Dedifferentiated amniotic fluid mesenchymal stem cell (primary cell): ENCODE data around the gene DOLPP1.

Experiments used
- DNase-seq: peaks from one replicate; pipeline ENCODE4 v3.0.0-alpha.2; 2016; ENCODE audit errors: extremely low spot score

The DOLPP1 gene

DNA sequence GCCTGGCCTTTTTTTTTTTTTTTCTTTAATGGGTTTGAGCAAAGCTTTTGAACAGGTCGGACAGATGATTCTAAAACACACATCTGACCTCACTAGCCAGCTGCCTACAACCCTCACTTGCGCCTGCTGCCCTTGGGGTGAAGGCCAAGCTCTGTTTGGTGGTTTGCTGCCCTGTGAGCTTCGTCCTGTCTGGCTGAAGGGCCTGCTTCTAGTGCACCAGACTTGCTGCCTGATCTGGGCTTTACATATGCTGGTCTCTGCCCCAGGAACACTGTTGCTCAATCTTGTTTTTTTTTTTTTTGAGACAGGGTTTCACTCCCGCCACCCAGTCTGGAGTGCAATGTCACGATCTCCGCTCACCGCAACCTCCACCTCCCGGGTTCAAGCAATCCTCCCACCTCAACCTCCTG lies 16.4 kb upstream of the DOLPP1 start:
- no peak for DNase-seq

DNA sequence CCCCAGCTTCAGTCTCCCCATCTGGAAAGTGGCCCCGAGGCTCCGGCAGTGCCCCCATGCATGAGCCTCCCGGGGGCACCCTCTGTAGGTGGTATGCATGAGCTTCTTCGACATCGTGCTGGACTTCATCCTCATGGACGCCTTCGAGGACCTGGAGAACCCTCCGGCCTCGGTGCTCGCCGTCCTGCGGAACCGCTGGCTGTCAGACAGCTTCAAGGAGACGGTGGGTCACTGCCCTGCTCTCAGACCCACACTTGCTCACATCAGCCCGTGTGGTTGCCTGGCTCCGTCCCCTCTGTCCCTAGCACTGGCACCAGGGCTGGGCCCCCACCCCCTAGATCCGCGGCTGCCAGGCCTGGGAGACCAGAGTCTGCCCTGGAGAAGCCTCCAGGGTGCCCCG lies 12.8 kb upstream of the DOLPP1 start:
- DNase-seq: no peak

DNA sequence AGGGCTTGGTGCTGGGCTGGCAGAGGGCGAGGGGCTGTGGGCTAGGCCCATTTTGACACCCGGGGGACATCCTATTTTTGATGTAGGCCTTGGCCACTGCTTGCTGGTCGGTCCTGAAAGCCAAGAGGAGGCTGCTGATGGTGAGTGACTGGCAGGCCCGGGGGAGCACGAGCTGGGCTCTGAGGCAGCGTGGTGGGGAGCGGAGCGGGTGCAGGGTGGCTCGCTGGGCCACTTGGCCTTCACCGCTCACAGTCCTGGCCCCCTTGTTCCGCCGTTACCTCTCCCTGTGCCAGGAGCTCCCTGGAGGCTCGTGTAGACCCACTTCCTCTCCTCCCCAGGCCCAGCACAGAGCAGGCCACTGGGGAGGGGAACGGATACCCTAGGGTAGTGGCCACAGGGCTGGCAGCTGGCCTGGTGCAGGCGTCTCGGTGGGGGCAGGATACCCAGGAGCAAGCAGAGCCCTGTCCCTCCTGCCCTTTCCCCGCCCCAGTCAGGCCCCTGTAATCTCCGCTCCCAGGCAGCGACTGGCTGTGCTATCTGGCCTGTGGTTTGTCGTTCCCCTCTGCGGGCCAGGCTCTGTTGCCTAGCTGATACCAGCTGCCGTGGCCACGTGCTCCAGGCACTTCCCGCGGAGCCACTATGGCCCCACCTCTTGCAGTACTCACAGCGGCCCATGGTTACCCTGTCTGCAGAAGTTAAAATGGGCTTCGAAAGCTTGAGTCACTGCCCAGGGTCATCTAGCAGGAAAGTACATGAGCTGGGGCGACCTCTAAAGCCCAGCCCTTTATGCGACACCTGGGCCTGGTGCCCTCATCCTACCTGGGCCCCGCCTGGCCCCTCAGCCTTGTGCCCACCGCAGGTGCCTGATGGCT lies 11.7 kb upstream of the DOLPP1 start:
- DNase-seq: no peak

DNA sequence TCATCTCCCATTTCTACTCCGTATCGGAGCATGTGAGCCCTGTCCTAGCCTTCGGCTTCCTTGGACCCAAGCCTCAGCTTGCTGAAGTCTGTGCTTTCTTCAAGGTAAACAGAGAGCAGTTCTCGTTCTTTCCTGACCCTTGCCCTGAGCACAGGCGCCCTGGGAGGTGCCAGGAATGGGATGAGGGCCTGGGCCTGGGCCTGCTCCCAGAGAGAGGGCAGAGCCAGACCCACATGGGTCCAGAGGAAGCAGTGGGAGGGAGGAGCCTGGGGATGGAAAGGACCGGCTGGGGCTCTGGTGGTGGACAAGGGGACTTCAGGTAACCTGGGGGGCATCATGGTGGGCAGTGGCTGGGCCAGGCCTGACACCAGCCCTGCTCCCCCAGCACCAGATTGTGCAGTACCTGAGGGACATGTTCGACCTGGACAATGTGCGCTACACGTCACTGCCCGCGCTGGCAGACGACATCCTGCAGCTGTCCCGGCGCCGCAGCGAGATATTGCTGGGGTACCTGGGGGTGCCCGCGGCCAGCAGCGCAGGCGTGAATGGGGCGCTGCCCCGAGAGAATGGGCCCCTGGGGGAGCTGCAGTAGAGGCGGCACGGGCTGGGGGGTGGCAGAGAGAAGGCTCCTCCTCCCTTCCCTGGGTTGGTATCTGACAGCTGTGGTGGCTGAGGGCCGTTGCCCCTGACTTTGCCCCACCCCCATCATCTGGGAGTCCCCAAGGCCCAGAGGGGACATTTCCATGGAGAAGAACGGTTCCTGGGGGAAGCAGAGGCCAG lies 10.9 kb upstream of the DOLPP1 start:
- no peak for DNase-seq

DNA sequence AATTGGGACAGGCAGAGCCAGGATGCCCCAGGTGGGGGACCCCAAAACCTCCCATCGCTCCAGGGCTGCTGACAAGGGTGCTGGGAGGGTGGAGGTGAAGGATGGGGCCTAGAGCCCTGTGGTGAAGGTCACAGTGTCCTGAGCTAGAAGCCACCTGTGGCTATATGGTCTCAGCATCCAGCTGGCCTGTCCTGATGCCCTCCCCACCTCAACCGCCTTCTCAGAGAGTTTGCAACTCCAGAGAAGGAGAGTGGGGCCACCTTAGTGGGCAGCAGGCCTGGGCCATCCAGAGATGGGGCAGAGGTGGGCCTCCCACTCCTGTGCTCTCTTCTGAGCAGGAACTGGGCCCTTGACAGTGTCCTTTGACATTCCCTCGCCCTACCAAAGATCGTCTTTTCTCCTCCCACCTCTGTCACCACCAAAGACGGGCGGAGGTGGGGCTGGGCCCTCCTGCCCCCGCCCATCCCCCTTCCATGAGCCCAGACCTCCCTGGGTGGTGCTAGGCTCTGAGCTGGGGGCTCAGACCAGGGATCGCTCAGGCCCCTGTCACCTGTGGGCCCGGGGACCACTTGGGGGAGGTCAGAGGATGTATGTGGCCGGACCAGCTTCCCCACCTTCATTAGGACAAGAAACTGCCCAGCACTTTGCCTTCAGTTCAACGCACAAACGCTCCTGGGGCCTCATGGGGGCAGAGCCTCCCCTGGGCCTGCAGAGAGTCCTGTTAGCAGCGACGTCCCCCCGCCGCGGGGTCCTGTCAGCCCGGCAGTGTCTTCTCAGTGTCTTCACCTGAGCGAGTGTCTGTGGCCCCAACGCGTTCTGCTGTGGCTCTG lies 10.0 kb upstream of the DOLPP1 start:
- DNase-seq: no peak

DNA sequence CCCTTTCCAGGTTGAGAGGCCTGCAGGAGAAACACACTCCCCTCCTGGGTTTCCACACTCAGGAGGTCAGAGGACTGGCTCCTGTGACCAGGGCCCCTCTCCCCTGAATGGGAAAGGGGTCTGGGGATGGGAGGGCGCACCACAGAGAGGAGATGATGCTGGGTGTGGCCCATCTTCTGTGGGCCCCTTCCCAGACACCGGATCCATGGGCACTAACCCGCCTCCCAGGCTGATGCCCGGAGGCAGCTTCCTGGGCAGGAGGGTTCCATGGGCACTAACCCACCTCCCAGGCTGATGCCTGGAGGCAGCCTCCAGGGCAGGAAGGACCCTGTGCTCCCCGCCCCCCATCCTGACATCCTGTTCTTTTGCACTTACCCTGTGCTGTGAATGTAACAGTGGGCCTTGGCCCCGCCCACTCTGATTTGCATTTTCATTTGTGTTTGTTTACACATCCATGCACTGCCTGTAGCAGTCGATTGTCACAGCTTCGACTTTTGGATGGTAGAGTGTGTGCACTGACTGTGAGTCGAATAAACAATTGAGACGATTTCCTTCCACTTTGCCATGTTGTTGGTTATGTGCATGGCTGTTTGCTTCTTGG lies 9.3 kb upstream of the DOLPP1 start:
- no peak for DNase-seq

DNA sequence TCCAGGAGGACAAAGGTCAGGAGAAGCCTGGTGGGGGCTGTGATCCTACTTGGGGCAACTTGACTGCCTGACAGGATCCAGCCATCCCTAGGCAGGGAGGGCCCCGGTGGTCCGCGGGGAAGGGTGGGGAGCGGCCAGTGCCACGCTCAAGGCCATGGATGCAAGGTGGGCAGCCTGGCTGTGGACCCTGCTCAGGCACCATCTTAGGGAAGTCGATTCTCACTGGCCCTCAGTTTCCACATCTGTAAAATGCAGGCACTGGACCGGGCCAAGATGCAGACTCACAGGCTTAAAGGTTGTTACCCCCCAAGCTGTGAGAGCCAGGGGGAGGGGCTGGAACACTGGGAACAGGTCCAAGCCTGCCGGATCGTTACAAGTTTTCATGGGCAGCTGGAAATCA lies 8.7 kb upstream of the DOLPP1 start:
- no peak for DNase-seq

DNA sequence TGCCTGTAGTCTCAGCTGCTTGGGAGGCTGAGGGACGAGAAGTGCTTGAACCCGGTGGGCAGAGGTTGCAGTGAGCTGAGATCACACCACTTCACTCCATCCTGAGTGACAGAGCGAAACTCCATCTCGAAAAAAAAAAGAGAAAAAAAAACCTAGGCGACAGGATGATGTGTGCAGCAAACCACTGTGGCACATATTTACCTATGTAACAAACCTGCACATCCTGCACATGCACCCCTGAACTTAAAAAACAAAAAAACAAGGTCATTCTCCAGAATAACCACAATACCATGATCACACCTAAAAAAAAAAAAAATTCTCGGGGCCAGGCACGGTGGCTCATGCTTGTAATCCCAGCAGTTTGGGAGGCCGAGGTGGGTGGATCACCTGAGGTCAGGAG lies 7.5 kb upstream of the DOLPP1 start:
- no peak for DNase-seq

DNA sequence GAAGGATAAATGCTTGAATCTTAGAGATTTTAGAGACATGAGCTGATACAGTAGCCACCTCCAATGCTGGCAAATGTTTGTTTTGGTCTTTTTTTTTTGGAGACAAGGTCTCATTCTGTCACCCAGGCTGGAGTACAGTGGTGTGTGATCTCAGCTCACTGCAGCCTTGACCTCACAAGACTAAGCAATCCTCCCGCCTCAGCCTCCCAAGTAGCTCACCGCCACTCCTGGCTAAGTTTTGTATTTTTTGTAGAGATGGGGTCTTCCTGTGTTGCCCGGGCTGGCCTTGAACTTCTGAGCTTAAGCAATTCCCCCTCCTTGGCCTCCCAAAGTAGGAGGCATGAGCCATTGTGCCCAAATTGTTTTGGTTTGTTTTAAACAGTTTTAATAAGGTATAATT lies 6.8 kb upstream of the DOLPP1 start:
- DNase-seq: no peak

DNA sequence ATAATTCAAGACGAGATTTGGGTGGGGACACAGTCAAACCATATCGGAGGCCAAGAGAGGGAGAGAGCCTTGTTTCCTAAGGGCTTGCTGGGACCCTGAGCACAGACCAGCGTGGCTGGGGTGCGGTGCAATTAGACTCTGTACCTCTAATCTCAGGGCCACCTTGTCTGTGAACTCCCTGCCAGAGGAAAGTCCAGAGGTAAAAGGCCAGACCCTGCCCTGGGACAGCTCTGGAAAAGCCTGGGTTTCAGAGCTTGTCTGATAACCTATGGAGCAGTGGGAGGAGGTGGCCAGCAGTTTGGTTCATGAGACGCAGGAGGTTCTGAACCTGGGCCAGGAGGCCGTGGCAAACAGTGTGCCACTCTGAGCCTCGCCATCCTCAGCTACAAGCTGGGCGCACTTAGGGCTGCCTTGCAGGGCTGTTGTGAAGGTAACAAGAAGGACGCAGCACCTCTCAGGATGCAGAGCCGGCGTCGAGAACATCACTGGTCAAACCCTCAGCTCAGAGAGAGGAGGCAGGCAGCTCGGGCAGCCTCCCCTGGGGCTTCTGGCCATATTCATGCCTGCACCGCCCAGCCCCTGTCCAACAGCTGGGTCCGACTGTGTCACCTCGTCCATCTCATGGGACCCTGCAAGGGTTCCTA lies 4.8 kb upstream of the DOLPP1 start:
- DNase-seq: no peak

DNA sequence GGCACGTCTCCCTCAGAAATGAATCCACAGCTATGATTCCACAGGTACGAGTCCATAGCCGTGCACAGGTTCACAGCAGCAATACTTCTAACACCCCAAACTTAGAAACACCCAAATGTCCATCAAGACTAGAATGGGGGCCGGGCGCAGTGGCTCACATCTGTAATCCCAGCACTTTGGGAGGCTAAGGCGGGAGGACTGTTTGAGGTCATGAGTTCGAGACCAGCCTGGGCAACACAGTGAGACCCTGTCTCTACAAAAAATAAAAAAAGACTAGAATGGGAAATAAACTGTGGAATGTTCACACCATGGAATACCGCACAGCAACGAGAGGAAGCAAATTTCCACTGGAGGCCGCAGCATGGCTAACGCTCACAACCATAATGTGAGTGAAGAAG lies 4.3 kb upstream of the DOLPP1 start:
- no peak for DNase-seq

DNA sequence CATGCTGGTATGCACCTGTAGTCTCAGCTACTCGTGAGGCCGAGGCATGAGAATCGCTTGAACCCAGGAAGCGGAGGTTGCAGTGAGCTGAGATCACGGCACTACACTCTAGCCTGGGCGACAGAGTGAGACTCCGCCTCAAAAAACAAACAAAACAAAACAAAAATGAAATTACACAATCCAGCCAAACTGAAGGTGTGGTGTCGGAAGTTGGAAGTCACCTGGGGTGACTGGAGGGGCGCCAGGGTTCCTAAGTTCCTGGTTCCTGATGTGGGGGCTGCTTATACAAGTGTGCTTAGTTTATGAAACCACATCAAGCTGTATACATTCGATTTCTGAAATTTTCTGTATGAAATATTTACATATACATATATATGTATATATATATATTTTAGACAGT lies 3.7 kb upstream of the DOLPP1 start:
- no peak for DNase-seq

DNA sequence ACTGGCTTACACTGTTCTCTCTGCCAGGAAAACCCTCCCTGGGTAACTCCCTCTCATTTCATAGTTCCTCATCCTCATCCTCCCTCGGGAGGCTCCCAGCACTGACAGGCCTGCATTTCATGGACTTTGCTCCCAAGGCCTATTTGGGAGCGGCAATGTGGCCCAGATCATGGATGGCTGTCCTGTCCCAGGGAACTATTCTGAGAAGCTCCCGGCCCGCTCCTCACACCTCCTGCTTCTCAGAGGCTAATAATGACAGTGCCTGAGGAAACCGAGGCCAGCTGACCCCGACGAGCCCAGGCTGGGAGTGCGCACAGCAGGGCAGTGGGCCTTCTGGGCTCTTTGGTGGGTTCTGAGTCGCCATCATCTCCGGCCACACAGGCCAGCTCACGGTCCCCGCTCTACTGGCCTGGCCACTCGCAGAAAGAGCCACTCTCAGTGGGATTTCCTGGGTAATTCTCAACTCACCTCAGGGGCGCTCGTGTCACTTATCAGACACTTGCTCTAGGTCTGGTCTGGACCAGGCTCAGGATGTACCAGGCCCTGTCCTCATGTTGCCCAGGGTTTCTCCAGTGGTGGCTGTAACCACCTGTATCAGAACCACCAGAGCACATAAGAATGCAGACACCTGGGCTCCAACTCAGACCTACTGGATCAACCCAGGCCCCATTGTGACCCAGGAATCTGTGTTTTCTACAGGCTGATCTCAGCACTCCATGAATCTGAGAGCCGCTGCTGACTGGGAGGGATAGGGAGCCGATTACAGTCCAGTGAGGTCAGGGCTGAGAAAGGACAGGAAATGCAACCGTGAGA lies 2.0 kb upstream of the DOLPP1 start:
- no peak for DNase-seq

DNA sequence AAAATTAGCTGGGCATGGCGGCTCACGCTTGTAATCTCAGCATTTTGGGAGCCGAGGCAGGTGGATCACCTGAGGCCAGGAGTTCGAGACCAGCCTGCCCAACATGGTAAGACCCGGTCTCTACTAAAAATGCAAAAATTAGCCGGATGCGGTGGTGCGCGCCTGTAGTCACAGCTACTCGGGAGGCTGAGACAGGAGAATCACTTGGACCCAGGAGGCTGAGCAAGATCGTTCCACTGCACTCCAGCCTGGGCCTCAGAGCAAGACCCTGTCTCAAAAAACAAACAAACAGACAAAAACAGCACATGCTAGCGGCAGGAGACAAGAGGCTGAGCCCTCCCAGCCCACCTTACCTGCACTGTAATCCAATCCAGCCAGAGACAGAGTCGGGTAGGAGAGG lies 1.1 kb upstream of the DOLPP1 start:
- no peak for DNase-seq

DNA sequence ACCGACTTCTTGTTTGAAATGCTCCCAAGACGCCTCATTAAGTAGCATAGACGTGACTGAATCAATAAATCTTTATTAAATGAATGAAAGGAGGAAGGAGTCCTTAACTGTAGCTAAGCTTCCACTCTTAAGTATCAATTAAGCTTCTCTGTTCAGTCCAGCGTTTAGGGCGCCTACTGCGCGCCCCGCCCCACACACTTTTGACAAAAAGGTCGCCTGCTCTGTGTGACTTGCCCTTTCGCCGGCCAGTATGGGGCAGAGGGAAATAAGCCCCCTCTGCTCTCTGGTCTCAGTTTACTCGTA lies 662 bp upstream of the DOLPP1 start:
- no peak for DNase-seq

DNA sequence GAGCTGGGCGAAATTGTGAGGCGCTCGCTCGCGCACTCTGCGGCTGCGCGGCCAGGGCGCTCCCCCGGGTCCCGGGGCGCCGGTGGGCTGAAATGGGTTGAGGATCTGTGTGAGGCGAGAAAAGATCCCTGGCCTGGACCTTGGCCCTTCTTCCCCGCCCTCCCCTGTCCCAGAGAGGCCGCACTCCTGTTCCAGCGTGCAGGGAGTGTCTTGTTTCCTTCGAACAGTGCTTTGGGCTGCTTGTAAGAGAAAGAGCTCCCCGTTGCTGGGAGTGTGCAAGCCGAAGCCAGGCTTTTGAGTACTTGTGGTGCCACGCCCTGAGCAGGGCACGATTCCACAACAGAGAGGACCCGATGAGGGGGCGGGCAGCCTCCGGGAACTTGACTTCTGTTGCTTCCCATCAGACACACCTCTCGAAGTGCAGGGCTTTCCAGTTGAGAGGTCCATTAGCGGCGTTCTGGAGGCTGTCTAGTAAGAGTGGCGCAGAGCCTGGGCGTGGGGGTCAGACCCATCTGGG lies 535 bp downstream of the DOLPP1 start:
- DNase-seq: peak; percentile 15

DNA sequence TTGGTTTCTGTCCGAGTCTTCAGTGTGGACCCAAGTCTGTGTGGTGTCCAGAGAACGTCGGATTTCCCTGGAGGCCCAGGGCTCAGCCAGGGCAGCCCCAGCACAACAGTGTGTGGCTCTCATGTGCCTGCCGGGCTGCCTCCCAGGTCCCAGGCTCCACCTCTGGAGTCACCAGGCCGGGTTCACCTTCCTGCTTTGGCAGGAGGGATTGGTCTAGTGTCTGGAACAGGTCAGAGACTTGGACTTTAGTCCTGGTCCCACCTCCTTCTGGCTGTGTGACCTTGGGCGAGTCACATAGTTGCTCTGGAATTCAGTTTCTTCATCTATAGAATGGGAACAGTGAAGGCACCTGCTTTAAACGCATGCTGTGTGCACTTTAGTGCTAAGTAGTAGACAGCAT lies 3.2 kb downstream of the DOLPP1 start:
- DNase-seq: no peak

DNA sequence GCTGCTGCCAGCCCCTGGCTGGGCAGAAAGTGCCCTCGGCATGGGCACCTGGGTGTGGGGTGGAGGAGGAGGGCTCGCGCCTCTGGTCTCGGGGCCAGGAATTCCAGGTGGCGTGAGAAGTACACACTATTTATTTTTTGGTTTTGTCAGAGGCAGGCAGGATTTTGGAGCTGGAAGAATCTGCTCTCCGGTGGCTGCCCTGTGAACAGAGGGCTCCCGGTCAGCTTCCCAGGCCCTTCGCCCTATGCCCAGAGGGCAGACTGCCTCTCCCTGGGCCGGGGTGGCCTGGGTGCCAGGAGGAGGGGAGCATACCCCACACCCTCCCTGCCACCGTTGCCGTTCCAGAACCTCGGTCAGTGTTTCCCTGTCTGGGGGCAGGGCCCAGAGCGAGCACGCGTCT lies 8.3 kb downstream of the DOLPP1 start:
- no peak for DNase-seq

DNA sequence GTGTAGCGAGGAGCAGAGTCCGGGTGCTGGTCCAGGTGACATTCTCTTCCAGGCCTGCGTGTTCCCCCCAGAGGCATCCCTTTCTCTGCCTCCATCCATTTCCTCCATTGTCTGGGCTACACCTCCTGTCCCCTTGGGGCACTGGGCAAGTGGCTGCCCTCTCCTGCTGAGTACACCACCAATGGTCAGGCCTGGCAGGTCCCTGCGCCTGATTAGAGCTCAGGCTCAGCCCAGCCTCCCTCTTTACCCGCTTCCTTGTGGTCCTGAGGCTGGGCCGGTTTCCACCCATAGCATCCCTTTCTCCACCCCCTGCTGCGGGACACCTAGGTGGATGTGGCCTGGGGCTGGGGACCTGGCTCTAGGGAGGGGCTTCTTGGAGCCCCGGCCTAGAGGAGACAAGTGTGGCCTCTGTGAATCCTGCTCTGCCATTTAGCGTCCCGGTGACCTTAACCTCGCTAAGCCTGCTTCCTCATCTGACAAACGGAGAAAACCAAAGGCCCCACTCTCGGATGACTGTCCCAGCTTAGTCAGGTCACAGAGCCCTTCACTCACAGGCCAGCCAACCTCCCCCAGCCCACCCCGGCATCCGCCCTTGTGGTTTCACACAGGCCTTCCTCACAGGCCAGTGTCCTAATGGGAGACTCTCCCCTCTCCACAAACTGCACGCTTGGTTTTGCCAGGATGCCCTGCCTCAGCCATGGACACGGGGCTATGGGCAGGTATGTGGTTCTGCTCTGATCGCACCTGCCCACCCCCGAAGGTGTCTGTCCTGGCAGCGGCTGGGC lies 12.9 kb downstream of the DOLPP1 start:
- no peak for DNase-seq
